K562 (cell line): ENCODE data around the gene SLX9. TPM values are rescaled to one million over a fixed set of nuclear protein-coding genes. Genes with fewer than 3 reads are reported as not detected.

Experiments used
- ATAC-seq: fragments of 200-7000 bp; cut with Tn5 transposase; 3 replicates; pipeline ENCODE4 v1.9.1; 2020; ENCODE audit warnings: moderate library complexity
- BruUV-seq: library from RNA; stranded (reverse); fragments of 400-500 nt; replicated peaks from 2 replicates; lab custom pipeline; 2021; lab: Mats Ljungman, UMichigan
- CTCF ChIA-PET: fragments of 300-600 bp; formaldehyde crosslinking; extraction: SDS; loops from one replicate; lab custom pipeline; 2021; ENCODE audit warnings: low intra/inter-chr PET ratio; lab: Yijun Ruan, JAX
- POLR2A ChIA-PET: fragments of 300-600, 350-650 bp; sonication (Branson Sonifier 250); formaldehyde crosslinking; extraction: SDS; loops from one replicate; lab custom pipeline; 2021; ENCODE audit warnings: antibody characterized with exemption, inconsistent platforms; lab: Yijun Ruan, JAX
- DNase-seq, 4 experiments: peaks; one replicate each; pipeline versions ENCODE4 v3.0.0 to v3.0.0-alpha.2; 2011 to 2018; ENCODE audit warnings: low spot score in 3 of 4, mixed read lengths in 3 of 4; ENCODE audit errors: extremely low read depth in 1 of 4
- FAIRE-seq: peaks from 2 replicates; lab custom pipeline; 2011; peaks lifted over from hg19 to GRCh38; lab: Jason Lieb, UNC
- H2AFZ ChIP-seq: 2 replicates; pipeline ENCODE4 v1.6.0; 2011; ENCODE audit warnings: low read depth, low read length, control low read depth, inconsistent platforms
- H3K27ac ChIP-seq: fragments of 200-600 bp; 3 replicates; pipeline ENCODE4 v1.8.0; 2011; ENCODE audit warnings: low read depth, mild to moderate bottlenecking, control low read depth, inconsistent platforms, low read length, moderate library complexity, mixed read lengths; ENCODE audit errors: extremely low read depth
- H3K27me3 ChIP-seq, 2 experiments: fragments of 300-600 bp in 1 of 2; 2 replicates in 1 of 2; 3 replicates in 1 of 2; pipeline versions ENCODE4 v1.6.0 to v1.8.0; 2011; ENCODE audit warnings: inconsistent platforms in 2 of 2, low read length in 2 of 2, mild to moderate bottlenecking in 1 of 2, mixed read lengths in 1 of 2, moderate library complexity in 1 of 2; ENCODE audit not compliant: control insufficient read depth in 2 of 2, insufficient read depth in 2 of 2
- H3K36me3 ChIP-seq: fragments of 300-600 bp; 3 replicates; pipeline ENCODE4 v1.8.0; 2011; ENCODE audit warnings: mild to moderate bottlenecking, low read length, inconsistent platforms; ENCODE audit not compliant: control insufficient read depth, insufficient read depth
- H3K4me1 ChIP-seq, 2 experiments: fragments of 200-600 bp in 1 of 2; replicated peaks in 1 of 2; 2 replicates in 1 of 2; 3 replicates in 1 of 2; pipeline versions ENCODE4 v1.5.1 to v1.8.0; 2011; ENCODE audit warnings: inconsistent platforms in 2 of 2, low read length in 2 of 2, mild to moderate bottlenecking in 1 of 2, mixed read lengths in 1 of 2, moderate library complexity in 1 of 2; ENCODE audit not compliant: control insufficient read depth in 2 of 2, insufficient read depth in 2 of 2
- H3K4me2 ChIP-seq: 2 replicates; pipeline ENCODE4 v1.6.1; 2011; ENCODE audit warnings: low read length, control low read depth, inconsistent platforms, mixed read lengths; ENCODE audit not compliant: insufficient read depth
- H3K4me3 ChIP-seq: fragments of 200-600 bp; sonication (generic), shearing (Covaris generic); 2 replicates; pipeline ENCODE4 v1.5.1; 2016; ENCODE audit warnings: control low read depth, inconsistent platforms
- H3K79me2 ChIP-seq: fragments of 200-600 bp; 3 replicates; pipeline ENCODE4 v1.8.0; 2011; ENCODE audit warnings: low read length, inconsistent platforms; ENCODE audit not compliant: control insufficient read depth, insufficient read depth
- H3K9ac ChIP-seq, 2 experiments: 2 replicates each; pipeline versions ENCODE4 v1.6.0 to v1.6.1; 2011; ENCODE audit warnings: low read depth in 2 of 2, low read length in 2 of 2, control low read depth in 1 of 2, inconsistent platforms in 1 of 2, mild to moderate bottlenecking in 1 of 2, mixed read lengths in 1 of 2; ENCODE audit not compliant: insufficient read depth in 1 of 2
- H3K9me1 ChIP-seq: one replicate; pipeline ENCODE4 v1.6.0; 2011; ENCODE audit warnings: inconsistent platforms, mild to moderate bottlenecking, low read length, moderate library complexity; ENCODE audit not compliant: control insufficient read depth, insufficient read depth
- H3K9me3 ChIP-seq: replicated peaks from 2 replicates; pipeline ENCODE4 v1.5.1; 2011; ENCODE audit warnings: low read depth, low read length, inconsistent platforms; ENCODE audit not compliant: control insufficient read depth, insufficient read depth
- H4K20me1 ChIP-seq: replicated peaks from 2 replicates; pipeline ENCODE4 v1.6.1; 2011; ENCODE audit warnings: low read length, inconsistent platforms, mixed read lengths; ENCODE audit not compliant: control insufficient read depth, insufficient read depth
- WGBS: fragments of 100-300 bp; shearing (Covaris generic); methylation state at CpG from one replicate; pipeline ENCODE4 v1.1.6; 2016; ENCODE audit warnings: low coverage, mixed read lengths; ENCODE audit not compliant: insufficient coverage; ENCODE audit errors: missing lambda C conversion rate; 5-methylcytosine and 5-hydroxymethylcytosine counted together
- in situ Hi-C: fragments of 300-500 bp; cut with MboI; formaldehyde crosslinking; loops from 4 replicates; pipeline ENCODE4 v1.15.0; 2018; ENCODE audit warnings: inconsistent platforms, mixed read lengths
- intact Hi-C: fragments of 100-400 bp; cut with micrococcal nuclease; formaldehyde crosslinking; loops from 2 replicates; pipeline ENCODE4 v1.14.2; 2022
- polyA plus RNA-seq, 8 experiments: library from polyadenylated mRNA; depleted of rRNA in 4 of 8; stranded (reverse) in 5 of 8; unstranded in 3 of 8; fragments of >200 nt; fragmentation: Nextera tagmentation in 2 of 8; fragmentation: Illumina TruSeq in 1 of 8; extraction: Ambion mirVana in 2 of 8; extraction: Trizol in 1 of 8; gene quantifications; 2 replicates each; pipeline versions ENCODE4 v1.2.1 to v1.2.3, GENCODE V29; 2011 to 2014; ENCODE audit warnings: inconsistent platforms in 1 of 8, missing spikeins in 1 of 8
- total RNA-seq, 7 experiments: library from RNA; depleted of rRNA in 6 of 7; stranded (reverse); fragments of >200 nt in 6 of 7; fragmentation: Illumina TruSeq in 2 of 7; extraction: Trizol in 2 of 7; gene quantifications; 2 replicates each; pipeline versions ENCODE4 v1.2.1 to v1.2.3, GENCODE V29; 2011 to 2021; ENCODE audit warnings: low replicate concordance in 1 of 7
- TF ChIP-seq, protein P1 (sequence below): fragments of 250-450 bp; sonication (Bioruptor Pico); IDR thresholded peaks from 2 replicates; pipeline ENCODE4 v1.5.0; 2020; ENCODE audit warnings: mild to moderate bottlenecking
- TF ChIP-seq, protein P2 (sequence below): sonication (generic); formaldehyde crosslinking; IDR thresholded peaks from 2 replicates; pipeline ENCODE4 v1.9.0; 2022; ENCODE audit warnings: mild to moderate bottlenecking, missing genetic modification reagents
- TF ChIP-seq, protein P3 (sequence below), 3 experiments: fragments of 200-800 bp in 1 of 3; fragments of 250-450 bp in 1 of 3; fragments of 450-650 bp in 1 of 3; sonication (Bioruptor Pico) in 1 of 3; sonication (Bioruptor generic) in 1 of 3; formaldehyde crosslinking in 1 of 3; IDR thresholded peaks; 2 replicates each; pipeline versions ENCODE4 v1.6.1 to v1.8.0; 2016 to 2022; ENCODE audit warnings: mild to moderate bottlenecking in 2 of 3, missing genetic modification characterization in 2 of 3, missing compliant biosample characterization in 1 of 3, moderate library complexity in 1 of 3

The SLX9 gene
- total and polyA plus RNA-seq, 9 of the 15 experiments (the other 6 are each of a cell fraction or from before 2014, with no cell fraction given): 1.2 to 75.5 (median 16.5) TPM

DNA sequence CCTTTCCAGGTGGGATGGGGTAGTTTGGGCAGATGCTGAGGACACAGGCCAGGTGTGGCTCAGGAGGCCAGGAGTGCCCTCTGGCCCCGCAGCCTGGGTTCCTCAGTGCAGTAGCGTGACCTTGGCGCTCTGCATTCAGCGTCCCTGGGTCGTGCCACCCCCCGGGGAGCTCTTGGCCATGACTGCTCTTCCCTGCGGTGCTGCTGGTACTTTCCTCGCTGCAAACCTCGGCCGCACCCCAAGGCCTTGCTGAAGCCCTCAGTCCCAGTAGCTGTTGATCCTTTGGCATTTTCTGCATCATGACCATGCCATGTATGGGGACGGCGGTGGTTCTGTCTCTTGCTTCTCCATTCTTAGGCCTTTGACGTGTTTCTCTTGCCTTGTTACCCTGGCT is 13.8 kb downstream of the SLX9 start:
- TF ChIP-seq, protein P1, sequence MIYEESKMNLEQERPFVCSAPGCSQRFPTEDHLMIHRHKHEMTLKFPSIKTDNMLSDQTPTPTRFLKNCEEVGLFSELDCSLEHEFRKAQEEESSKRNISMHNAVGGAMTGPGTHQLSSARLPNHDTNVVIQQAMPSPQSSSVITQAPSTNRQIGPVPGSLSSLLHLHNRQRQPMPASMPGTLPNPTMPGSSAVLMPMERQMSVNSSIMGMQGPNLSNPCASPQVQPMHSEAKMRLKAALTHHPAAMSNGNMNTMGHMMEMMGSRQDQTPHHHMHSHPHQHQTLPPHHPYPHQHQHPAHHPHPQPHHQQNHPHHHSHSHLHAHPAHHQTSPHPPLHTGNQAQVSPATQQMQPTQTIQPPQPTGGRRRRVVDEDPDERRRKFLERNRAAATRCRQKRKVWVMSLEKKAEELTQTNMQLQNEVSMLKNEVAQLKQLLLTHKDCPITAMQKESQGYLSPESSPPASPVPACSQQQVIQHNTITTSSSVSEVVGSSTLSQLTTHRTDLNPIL (CRISPR knock-in tag): no peak
- TF ChIP-seq, protein P2, sequence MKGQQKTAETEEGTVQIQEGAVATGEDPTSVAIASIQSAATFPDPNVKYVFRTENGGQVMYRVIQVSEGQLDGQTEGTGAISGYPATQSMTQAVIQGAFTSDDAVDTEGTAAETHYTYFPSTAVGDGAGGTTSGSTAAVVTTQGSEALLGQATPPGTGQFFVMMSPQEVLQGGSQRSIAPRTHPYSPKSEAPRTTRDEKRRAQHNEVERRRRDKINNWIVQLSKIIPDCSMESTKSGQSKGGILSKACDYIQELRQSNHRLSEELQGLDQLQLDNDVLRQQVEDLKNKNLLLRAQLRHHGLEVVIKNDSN (CRISPR knock-in tag): no peak
- TF ChIP-seq, protein P3, sequence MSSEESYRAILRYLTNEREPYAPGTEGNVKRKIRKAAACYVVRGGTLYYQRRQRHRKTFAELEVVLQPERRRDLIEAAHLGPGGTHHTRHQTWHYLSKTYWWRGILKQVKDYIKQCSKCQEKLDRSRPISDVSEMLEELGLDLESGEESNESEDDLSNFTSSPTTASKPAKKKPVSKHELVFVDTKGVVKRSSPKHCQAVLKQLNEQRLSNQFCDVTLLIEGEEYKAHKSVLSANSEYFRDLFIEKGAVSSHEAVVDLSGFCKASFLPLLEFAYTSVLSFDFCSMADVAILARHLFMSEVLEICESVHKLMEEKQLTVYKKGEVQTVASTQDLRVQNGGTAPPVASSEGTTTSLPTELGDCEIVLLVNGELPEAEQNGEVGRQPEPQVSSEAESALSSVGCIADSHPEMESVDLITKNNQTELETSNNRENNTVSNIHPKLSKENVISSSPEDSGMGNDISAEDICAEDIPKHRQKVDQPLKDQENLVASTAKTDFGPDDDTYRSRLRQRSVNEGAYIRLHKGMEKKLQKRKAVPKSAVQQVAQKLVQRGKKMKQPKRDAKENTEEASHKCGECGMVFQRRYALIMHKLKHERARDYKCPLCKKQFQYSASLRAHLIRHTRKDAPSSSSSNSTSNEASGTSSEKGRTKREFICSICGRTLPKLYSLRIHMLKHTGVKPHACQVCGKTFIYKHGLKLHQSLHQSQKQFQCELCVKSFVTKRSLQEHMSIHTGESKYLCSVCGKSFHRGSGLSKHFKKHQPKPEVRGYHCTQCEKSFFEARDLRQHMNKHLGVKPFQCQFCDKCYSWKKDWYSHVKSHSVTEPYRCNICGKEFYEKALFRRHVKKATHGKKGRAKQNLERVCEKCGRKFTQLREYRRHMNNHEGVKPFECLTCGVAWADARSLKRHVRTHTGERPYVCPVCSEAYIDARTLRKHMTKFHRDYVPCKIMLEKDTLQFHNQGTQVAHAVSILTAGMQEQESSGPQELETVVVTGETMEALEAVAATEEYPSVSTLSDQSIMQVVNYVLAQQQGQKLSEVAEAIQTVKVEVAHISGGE (CRISPR knock-in tag; IDR thresholded peaks at IDR 0.05): no peak
- no peaks in the 10 kb centered on the region for H3K9me1 ChIP-seq
- H4K20me1 ChIP-seq: peaks cover 51% of the 10 kb centered on the region
- WGBS: 98% methylated on average over 13 of the region's 13 CpGs
- ChIA-PET CTCF (no interaction called here), POLR2A (interaction anchor here (0.7 to 1.7 kb wide), 3 partner anchors 9 to 158 kb away, joined by 3 to 7 read pairs (median 4); no protein-coding TSS in a partner anchor)
- H3K4me2 ChIP-seq: no peak overlapping the region
- no peak overlapping the region for H3K27ac ChIP-seq
- H3K4me3 ChIP-seq: no peak overlapping the region
- H3K9me3 ChIP-seq: no peaks in the 10 kb centered on the region
- peak overlapping the region in 1 of 2 experiments; percentile 10; a peak in 1 of 4 replicates for H3K9ac ChIP-seq
- H3K79me2 ChIP-seq: peaks cover 84% of the 10 kb centered on the region
- H3K4me1 ChIP-seq: peaks cover 0 to 66% of the 10 kb centered on the region in 2 experiments; a peak in 2 of 5 replicates
- FAIRE-seq: no peak
- ATAC-seq: no peak
- H3K36me3 ChIP-seq: peaks cover 91% of the 10 kb centered on the region; the same call in 2 of the 3 replicates
- no TSS peak for BruUV-seq
- no peak overlapping the region for H2AFZ ChIP-seq
- DNase-seq: no peak
- intact Hi-C loops: no loop called here
- no peaks in the 10 kb centered on the region for H3K27me3 ChIP-seq
- in situ Hi-C loops: loop anchor here (10.0 to 25.0 kb wide), 2 partner anchors 491 to 884 kb away; no protein-coding TSS in a partner anchor
